Fibroblast of pulmonary artery (primary cell): ENCODE results near the gene TANGO6.

Experiments
- DNase-seq: peaks from one replicate; pipeline ENCODE4 v3.0.0-alpha.2; 2010; ENCODE audit warnings: low read depth
- H3K4me3 ChIP-seq: replicated peaks from 2 replicates; pipeline ENCODE4 v1.5.1; 2011; ENCODE audit warnings: low read depth, mild to moderate bottlenecking, control low read depth, low read length, moderate library complexity
- TF ChIP-seq, protein P1 (sequence below): IDR thresholded peaks from 2 replicates; pipeline ENCODE4 v1.5.1; 2011; ENCODE audit warnings: mild to moderate bottlenecking, control low read depth, low read length, inconsistent platforms; ENCODE audit errors: missing control alignments

The TANGO6 gene

DNA sequence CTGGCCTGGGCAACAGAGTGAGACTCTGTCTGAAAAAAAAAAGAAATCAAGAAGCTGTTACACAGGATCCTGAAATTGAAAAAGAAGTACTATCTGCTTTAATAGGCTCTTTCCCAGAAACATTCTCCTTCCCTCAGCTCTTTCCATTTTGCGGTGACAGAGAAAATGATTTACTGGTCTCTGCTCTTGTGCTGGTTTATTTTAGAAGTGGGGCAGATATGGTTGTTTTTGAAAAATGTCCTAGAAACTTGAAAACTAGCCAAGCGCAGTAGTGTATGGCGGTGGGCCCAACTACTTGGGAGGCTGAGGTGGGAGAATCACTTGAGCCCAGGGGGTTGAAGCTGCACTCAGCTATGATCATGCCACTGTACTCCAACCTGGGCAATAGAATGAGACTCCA, 28.8 kb upstream of the TANGO6 start:
- TF ChIP-seq, protein P1, sequence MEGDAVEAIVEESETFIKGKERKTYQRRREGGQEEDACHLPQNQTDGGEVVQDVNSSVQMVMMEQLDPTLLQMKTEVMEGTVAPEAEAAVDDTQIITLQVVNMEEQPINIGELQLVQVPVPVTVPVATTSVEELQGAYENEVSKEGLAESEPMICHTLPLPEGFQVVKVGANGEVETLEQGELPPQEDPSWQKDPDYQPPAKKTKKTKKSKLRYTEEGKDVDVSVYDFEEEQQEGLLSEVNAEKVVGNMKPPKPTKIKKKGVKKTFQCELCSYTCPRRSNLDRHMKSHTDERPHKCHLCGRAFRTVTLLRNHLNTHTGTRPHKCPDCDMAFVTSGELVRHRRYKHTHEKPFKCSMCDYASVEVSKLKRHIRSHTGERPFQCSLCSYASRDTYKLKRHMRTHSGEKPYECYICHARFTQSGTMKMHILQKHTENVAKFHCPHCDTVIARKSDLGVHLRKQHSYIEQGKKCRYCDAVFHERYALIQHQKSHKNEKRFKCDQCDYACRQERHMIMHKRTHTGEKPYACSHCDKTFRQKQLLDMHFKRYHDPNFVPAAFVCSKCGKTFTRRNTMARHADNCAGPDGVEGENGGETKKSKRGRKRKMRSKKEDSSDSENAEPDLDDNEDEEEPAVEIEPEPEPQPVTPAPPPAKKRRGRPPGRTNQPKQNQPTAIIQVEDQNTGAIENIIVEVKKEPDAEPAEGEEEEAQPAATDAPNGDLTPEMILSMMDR: no peak

DNA sequence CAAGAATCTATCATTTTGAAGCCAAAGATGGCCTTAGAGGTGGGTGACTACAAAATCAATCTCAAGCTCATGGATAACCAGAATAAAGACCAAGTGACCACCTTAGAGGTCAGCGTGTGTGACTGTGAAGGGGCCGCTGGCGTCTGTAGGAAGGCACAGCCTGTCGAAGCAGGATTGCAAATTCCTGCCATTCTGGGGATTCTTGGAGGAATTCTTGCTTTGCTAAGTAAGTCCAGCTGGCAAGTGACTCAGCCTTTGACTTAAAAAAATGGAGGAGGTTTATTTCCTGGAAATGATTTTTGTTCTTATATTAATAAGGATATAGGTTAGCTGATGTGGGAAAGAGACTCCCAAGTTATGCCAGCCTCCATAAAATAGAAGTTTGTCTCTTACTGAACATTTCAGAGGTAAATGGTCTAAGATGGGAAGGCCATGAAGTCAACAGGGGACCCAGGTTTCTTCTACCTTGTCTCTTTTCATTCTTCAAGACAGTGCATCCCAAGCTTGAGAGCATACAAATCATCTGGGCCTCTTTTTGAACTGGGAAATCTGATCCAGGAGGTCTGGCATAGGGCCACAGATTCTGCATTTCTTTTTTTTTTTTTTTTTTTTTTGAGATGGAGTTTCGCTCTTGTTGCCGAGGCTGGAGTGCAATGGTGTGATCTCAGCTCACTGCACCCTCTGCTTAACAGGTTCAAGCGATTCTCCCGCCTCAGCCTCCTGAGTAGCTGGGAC, 19.8 kb upstream of the TANGO6 start:
- TF ChIP-seq, protein P1: no peak
- DNase-seq: peak; percentile 88
- no peak overlapping the region for H3K4me3 ChIP-seq

More for the DNA sequence above, 28.8 kb upstream of the TANGO6 start:
- no peak overlapping the region for H3K4me3 ChIP-seq
- no peak for DNase-seq

DNA sequence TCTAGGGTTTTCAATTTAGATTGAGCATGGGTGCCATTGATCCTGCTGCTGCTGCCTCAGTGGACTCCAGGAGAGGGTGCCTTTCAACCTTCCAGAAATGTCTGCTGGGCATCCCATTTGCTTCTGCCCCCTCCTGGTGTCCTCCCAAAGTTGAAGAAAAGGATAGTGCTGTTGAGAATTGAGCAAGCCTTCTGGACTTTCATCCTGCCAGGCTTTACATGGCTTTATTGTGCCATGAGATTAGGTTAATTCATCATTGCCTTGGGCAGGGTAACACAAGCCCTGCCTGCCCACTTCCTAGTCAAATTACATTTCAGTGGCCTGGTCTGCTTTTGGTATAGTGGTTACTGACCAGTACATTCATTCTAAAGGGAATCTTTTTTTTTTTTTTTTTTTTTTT, 17.9 kb upstream of the TANGO6 start:
- TF ChIP-seq, protein P1: no peak
- no peak overlapping the region for H3K4me3 ChIP-seq
- DNase-seq: no peak

DNA sequence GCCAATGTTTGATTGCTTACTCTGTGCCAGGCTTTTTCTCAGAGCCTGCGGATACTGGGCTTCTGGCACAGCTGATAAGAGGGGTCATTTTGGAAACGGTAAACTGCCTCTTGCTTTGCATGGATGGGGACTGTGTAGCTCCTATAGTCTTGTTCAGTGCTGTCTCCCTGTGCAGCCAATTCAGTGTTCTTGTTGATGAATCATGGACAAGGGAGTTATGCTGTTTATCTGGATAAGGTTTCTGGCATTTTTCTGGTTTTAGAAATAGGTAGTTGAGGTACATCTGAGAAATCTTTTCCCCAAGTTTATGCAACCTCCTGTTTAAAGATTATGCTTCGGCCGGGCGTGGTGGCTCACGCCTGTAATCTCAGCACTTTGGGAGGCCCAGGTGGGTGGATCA, 16.7 kb upstream of the TANGO6 start:
- DNase-seq: no peak
- TF ChIP-seq, protein P1: no peak
- H3K4me3 ChIP-seq: no peak overlapping the region

DNA sequence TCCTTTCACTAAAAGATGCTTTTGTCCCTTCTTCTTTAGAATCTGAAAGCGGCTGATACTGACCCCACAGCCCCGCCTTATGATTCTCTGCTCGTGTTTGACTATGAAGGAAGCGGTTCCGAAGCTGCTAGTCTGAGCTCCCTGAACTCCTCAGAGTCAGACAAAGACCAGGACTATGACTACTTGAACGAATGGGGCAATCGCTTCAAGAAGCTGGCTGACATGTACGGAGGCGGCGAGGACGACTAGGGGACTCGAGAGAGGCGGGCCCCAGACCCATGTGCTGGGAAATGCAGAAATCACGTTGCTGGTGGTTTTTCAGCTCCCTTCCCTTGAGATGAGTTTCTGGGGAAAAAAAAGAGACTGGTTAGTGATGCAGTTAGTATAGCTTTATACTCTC, 10.1 kb upstream of the TANGO6 start:
- no peak for DNase-seq
- no peak overlapping the region for H3K4me3 ChIP-seq
- TF ChIP-seq, protein P1: no peak

DNA sequence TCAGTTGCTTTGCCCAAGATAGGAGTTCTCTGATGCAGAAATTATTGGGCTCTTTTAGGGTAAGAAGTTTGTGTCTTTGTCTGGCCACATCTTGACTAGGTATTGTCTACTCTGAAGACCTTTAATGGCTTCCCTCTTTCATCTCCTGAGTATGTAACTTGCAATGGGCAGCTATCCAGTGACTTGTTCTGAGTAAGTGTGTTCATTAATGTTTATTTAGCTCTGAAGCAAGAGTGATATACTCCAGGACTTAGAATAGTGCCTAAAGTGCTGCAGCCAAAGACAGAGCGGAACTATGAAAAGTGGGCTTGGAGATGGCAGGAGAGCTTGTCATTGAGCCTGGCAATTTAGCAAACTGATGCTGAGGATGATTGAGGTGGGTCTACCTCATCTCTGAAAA, 8.8 kb upstream of the TANGO6 start:
- H3K4me3 ChIP-seq: no peak overlapping the region
- DNase-seq: no peak
- TF ChIP-seq, protein P1: no peak

DNA sequence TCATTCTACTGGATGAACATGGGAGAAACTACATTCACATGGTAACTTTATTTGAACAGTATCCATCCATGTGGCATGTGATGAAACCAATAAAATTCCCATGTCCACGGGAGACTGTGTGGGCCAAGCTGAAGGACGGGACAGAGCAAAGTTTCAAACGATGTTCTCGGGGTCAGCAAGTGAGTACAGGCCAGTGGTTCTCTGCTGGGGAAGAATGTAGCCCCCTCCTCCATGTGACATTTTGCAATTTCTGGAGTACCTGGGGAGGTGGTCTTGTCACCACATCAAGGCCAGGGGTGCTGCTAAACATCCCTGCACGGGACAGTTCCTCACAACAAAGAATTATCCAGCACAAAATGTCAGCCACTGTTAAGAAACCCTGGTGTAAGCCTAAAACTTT, 7.4 kb upstream of the TANGO6 start:
- DNase-seq: no peak
- TF ChIP-seq, protein P1: no peak
- H3K4me3 ChIP-seq: no peak overlapping the region
